GM12878 (cell line): ENCODE measurements around the gene KCNJ16. TPM values are rescaled to one million over a fixed set of nuclear protein-coding genes. Genes with fewer than 3 reads are reported as not detected.

Source experiments
- ATAC-seq: fragments of 200-7000 bp; cut with Tn5 transposase; 3 replicates; pipeline ENCODE4 v1.9.1; 2020; ENCODE audit warnings: mild to moderate bottlenecking, moderate library complexity
- BruUV-seq: library from RNA; stranded (reverse); fragments of 400-500 nt; replicated peaks from 2 replicates; lab custom pipeline; 2021; lab: Mats Ljungman, UMichigan
- CTCF ChIA-PET: fragments of 300-600 bp; sonication (Branson Sonifier 250); formaldehyde crosslinking; extraction: SDS; loops from one replicate; lab custom pipeline; 2021; ENCODE audit warnings: inconsistent platforms; lab: Yijun Ruan, JAX
- POLR2A ChIA-PET: fragments of 350-600 bp; formaldehyde crosslinking; extraction: SDS; loops from one replicate; lab custom pipeline; 2021; ENCODE audit warnings: inconsistent platforms; lab: Charles Lee
- RAD21 ChIA-PET: fragments of 300-600 bp; sonication (Branson Sonifier 250); formaldehyde crosslinking; loops from one replicate; lab custom pipeline; 2023; ENCODE audit warnings: antibody characterized with exemption; ENCODE audit not compliant: unreplicated experiment; lab: Charles Lee
- SMC1A ChIA-PET: fragments of 300-600 bp; sonication (Branson Sonifier 250); formaldehyde crosslinking; loops from one replicate; lab custom pipeline; 2023; ENCODE audit not compliant: unreplicated experiment, uncharacterized antibody; lab: Charles Lee
- DNase-seq: peaks from one replicate; pipeline ENCODE4 v3.0.0-alpha.2; 2011; ENCODE audit warnings: low read depth, low spot score
- FAIRE-seq: peaks from 3 replicates; lab custom pipeline; 2011; peaks lifted over from hg19 to GRCh38; lab: Jason Lieb, UNC
- H2AFZ ChIP-seq: 2 replicates; pipeline ENCODE4 v1.6.0; 2011; ENCODE audit warnings: low read depth, low read length, control low read depth; ENCODE audit not compliant: control insufficient read depth
- H3K27ac ChIP-seq: 2 replicates; pipeline ENCODE4 v1.5.1; 2011; ENCODE audit warnings: control low read depth; ENCODE audit not compliant: control insufficient read depth, insufficient read depth
- H3K27me3 ChIP-seq, 2 experiments: replicated peaks in 1 of 2; 2 replicates each; pipeline versions ENCODE4 v1.6.0 to v1.6.1; 2011; ENCODE audit warnings: low read length in 1 of 2; ENCODE audit not compliant: control insufficient read depth in 2 of 2, insufficient read depth in 2 of 2
- H3K36me3 ChIP-seq, 2 experiments: 2 replicates each; pipeline ENCODE4 v1.5.1; 2011; ENCODE audit warnings: low read length in 1 of 2; ENCODE audit not compliant: control insufficient read depth in 2 of 2, insufficient read depth in 2 of 2
- H3K4me1 ChIP-seq: 2 replicates; pipeline ENCODE4 v1.6.1; 2011; ENCODE audit warnings: mild to moderate bottlenecking, low read length, moderate library complexity, mixed read lengths; ENCODE audit not compliant: control insufficient read depth, insufficient read depth
- H3K4me2 ChIP-seq: 2 replicates; pipeline ENCODE4 v1.6.0; 2011; ENCODE audit warnings: control low read depth; ENCODE audit not compliant: control insufficient read depth, insufficient read depth
- H3K4me3 ChIP-seq: fragments of 200-600 bp; sonication (generic); 2 replicates; pipeline ENCODE4 v1.5.1; 2016
- H3K79me2 ChIP-seq: 2 replicates; pipeline ENCODE4 v1.6.0; 2011; ENCODE audit warnings: low read length; ENCODE audit not compliant: control insufficient read depth, insufficient read depth
- H3K9ac ChIP-seq: 2 replicates; pipeline ENCODE4 v1.8.0; 2011; ENCODE audit warnings: low read length, control low read depth, mixed read lengths; ENCODE audit not compliant: control insufficient read depth, insufficient read depth
- H3K9me3 ChIP-seq: replicated peaks from 3 replicates; pipeline ENCODE4 v1.5.1; 2011; ENCODE audit warnings: mild to moderate bottlenecking, low read length; ENCODE audit not compliant: control insufficient read depth, insufficient read depth
- H4K20me1 ChIP-seq: 2 replicates; pipeline ENCODE4 v1.6.0; 2011; ENCODE audit not compliant: control insufficient read depth, insufficient read depth
- CHD1 ChIP-seq: IDR thresholded peaks from 2 replicates; pipeline ENCODE4 v1.6.1; 2012; ENCODE audit warnings: low read depth, low read length, improper control_type of control experiment
- DPF2 ChIP-seq: fragments of 450-650 bp; IDR thresholded peaks from 2 replicates; pipeline ENCODE4 v1.6.1; 2017; ENCODE audit warnings: mild to moderate bottlenecking
- IRF3 ChIP-seq: fragments of 450-650 bp; IDR thresholded peaks from 2 replicates; pipeline ENCODE4 v1.6.1; 2014; ENCODE audit warnings: mild to moderate bottlenecking
- IRF4 ChIP-seq: IDR thresholded peaks from 2 replicates; pipeline ENCODE4 v1.6.1; 2011; ENCODE audit warnings: low read depth, low read length
- JUNB ChIP-seq: IDR thresholded peaks from 2 replicates; pipeline ENCODE4 v1.6.1; 2016; ENCODE audit warnings: antibody characterized with exemption, mild to moderate bottlenecking
- MTA2 ChIP-seq: fragments of 450-650 bp; IDR thresholded peaks from 2 replicates; pipeline ENCODE4 v1.6.1; 2016; ENCODE audit warnings: low read depth, mild to moderate bottlenecking, moderate library complexity
- NRF1 ChIP-seq: conservative IDR thresholded peaks from 2 replicates; pipeline ENCODE4 v1.6.1; 2011; ENCODE audit warnings: mild to moderate bottlenecking, low read depth, low read length, improper control_type of control experiment
- ZNF592 ChIP-seq: fragments of 450-650 bp; IDR thresholded peaks from 2 replicates; pipeline ENCODE4 v1.6.1; 2017; ENCODE audit warnings: mild to moderate bottlenecking, moderate library complexity
- ZNF622 ChIP-seq: fragments of 450-650 bp; IDR thresholded peaks from 2 replicates; pipeline ENCODE4 v1.6.1; 2017; ENCODE audit warnings: mild to moderate bottlenecking, inconsistent platforms
- ZZZ3 ChIP-seq: IDR thresholded peaks from 2 replicates; pipeline ENCODE4 v1.6.1; 2011; ENCODE audit warnings: low read depth; ENCODE audit not compliant: control insufficient read depth, insufficient read length
- WGBS: methylation state at CpG from one replicate; pipeline ENCODE4 v1.1.6; 2016; ENCODE audit warnings: low lambda C conversion rate; ENCODE audit not compliant: insufficient replicate concordance, insufficient coverage; ENCODE audit errors: missing lambda C conversion rate; 5-methylcytosine and 5-hydroxymethylcytosine counted together
- in situ Hi-C: fragments of 300-500 bp; cut with MboI; formaldehyde crosslinking; loops from 9 replicates; pipeline ENCODE4 v1.14.3; 2018; ENCODE audit warnings: mixed read lengths
- intact Hi-C: fragments of 100-400 bp; cut with micrococcal nuclease; formaldehyde crosslinking; loops from one replicate; pipeline ENCODE4 v1.14.2; 2022; ENCODE audit not compliant: unreplicated experiment
- polyA plus RNA-seq, 11 experiments: library from polyadenylated mRNA; depleted of rRNA in 4 of 11; unstranded in 6 of 11; stranded (reverse) in 5 of 11; fragments of >200 nt; fragmentation: Nextera tagmentation in 4 of 11; fragmentation: Illumina TruSeq in 1 of 11; extraction: Ambion mirVana in 4 of 11; extraction: Trizol in 1 of 11; gene quantifications; 1 replicate in 1 of 11; 2 replicates in 10 of 11; pipeline versions ENCODE4 v1.2.1 to v1.2.3, GENCODE V29; 2011 to 2016; ENCODE audit warnings: inconsistent platforms in 2 of 11, missing spikeins in 2 of 11, low read depth in 1 of 11
- total RNA-seq, 4 experiments: library from RNA; depleted of rRNA in 3 of 4; stranded (reverse); fragments of >200 nt in 3 of 4; fragmentation: Illumina TruSeq in 1 of 4; extraction: Trizol in 1 of 4; gene quantifications; 2 replicates each; pipeline versions ENCODE4 v1.2.1 to v1.2.3, GENCODE V29; 2013 to 2021

The KCNJ16 gene
- total and polyA plus RNA-seq, 10 of the 15 experiments (the other 5 are each of a cell fraction or from before 2014, with no cell fraction given), result 0.08 to 0.24 (median 0.20) TPM; not detected in 7

GRCh38 chr17:70119545-70119944 lies 44.5 kb downstream of the KCNJ16 start (continued):
- TF ChIP-seq IRF3 (no peak), ZZZ3 (no peak)

- H3K36me3 ChIP-seq, result no peaks in the 10 kb centered on the region
- ChIA-PET CTCF (no interaction called here), SMC1A (no interaction called here), RAD21 (no interaction called here), POLR2A (no interaction called here)
- no peak overlapping the region for H3K4me2 ChIP-seq
- ATAC-seq, result no peak
- no peaks in the 10 kb centered on the region for H4K20me1 ChIP-seq
- 3% methylated on average over 2 of the region's 2 CpGs for WGBS
- FAIRE-seq, result no peak
- H3K9me3 ChIP-seq, result no peaks in the 10 kb centered on the region; the same call in 2 of the 3 replicates
- no peaks in the 10 kb centered on the region for H3K79me2 ChIP-seq
- no peak overlapping the region for H3K9ac ChIP-seq
- intact Hi-C loops, result no loop called here
- H3K4me1 ChIP-seq, result no peaks in the 10 kb centered on the region
- no peak for DNase-seq
- BruUV-seq, result no TSS peak
- no peaks in the 10 kb centered on the region for H3K27me3 ChIP-seq
- in situ Hi-C loops, result no loop called here
- TF ChIP-seq DPF2, result no peak
- no peak overlapping the region for H3K4me3 ChIP-seq
- H3K27ac ChIP-seq, result no peak overlapping the region
- no peak overlapping the region for H2AFZ ChIP-seq
These were observed 45.0 kb downstream of the KCNJ16 start for GRCh38 chr17:70119983-70120382.

- no peaks in the 10 kb centered on the region for H3K79me2 ChIP-seq
- in situ Hi-C loops (no loop called here), intact Hi-C loops (no loop called here)
- H4K20me1 ChIP-seq, result no peaks in the 10 kb centered on the region
- no peak overlapping the region for H3K27ac ChIP-seq
- SMC1A ChIA-PET, result no interaction called here
- DNase-seq (no peak), FAIRE-seq (no peak), ATAC-seq (no peak; the same call in 2 of the 3 replicates)
- no peak overlapping the region for H3K4me3 ChIP-seq
- H3K4me2 ChIP-seq, result no peak overlapping the region
- CTCF ChIA-PET, result interaction anchor here (1.1 kb wide), 1 partner anchor 512 kb away, joined by 3 read pairs; no protein-coding TSS in a partner anchor
- no peaks in the 10 kb centered on the region for H3K4me1 ChIP-seq
- no peaks in the 10 kb centered on the region for H3K27me3 ChIP-seq
- H3K36me3 ChIP-seq, result no peaks in the 10 kb centered on the region
- TF ChIP-seq CHD1, result no peak
- TF ChIP-seq JUNB, result no peak
- TF ChIP-seq IRF4, result no peak
- TF ChIP-seq MTA2, result no peak
- TF ChIP-seq NRF1, result no peak
- no peak for TF ChIP-seq ZNF592
- TF ChIP-seq ZNF622, result no peak
- POLR2A ChIA-PET, result no interaction called here
- BruUV-seq, result no TSS peak
- no peak overlapping the region for H2AFZ ChIP-seq
- no peak overlapping the region for H3K9ac ChIP-seq
- 18% methylated on average over 4 of the region's 4 CpGs for WGBS
- RAD21 ChIA-PET, result no interaction called here
- H3K9me3 ChIP-seq, result no peaks in the 10 kb centered on the region; the same call in 2 of the 3 replicates
These were observed 45.4 kb downstream of the KCNJ16 start for GRCh38 chr17:70120425-70120824.
